Measurements from ENCODE around the gene DUOXA2. TPM values are rescaled to one million over a fixed set of nuclear protein-coding genes. Genes with fewer than 3 reads are reported as not detected.

The DUOXA2 gene
- polyA plus RNA-seq, 3 donors, result not detected

GRCh38 chr15:45116482-45117307, 2.6 kb downstream of the DUOXA2 start:
- no peak for DNase-seq (ENCODE audit: low read depth in 3 of 3, low spot score in 2 of 3)

- DNase-seq (ENCODE audit: low read depth in 3 of 3, low spot score in 2 of 3), result no peak
Observed at GRCh38 chr15:45117308-45118130, 3.4 kb downstream of the DUOXA2 start.

- DNase-seq (ENCODE audit: low read depth in 3 of 3, low spot score in 2 of 3), result peak; percentile 86 to 93 (median 88)
Observed at GRCh38 chr15:45118131-45118588, 4.0 kb downstream of the DUOXA2 start.

GRCh38 chr15:45118996-45119395, 4.9 kb downstream of the DUOXA2 start:
- DNase-seq (ENCODE audit: low read depth in 3 of 3, low spot score in 2 of 3), result no peak

- no peak for DNase-seq (ENCODE audit: low read depth in 3 of 3, low spot score in 2 of 3)
Observed at GRCh38 chr15:45120081-45120972, 6.2 kb downstream of the DUOXA2 start.

GRCh38 chr15:45121020-45121419, 6.9 kb downstream of the DUOXA2 start:
- DNase-seq (ENCODE audit: low read depth in 3 of 3, low spot score in 2 of 3), result no peak

- DNase-seq (ENCODE audit: low read depth in 3 of 3, low spot score in 2 of 3), result no peak
Observed at GRCh38 chr15:45121706-45122417, 7.7 kb downstream of the DUOXA2 start.

GRCh38 chr15:45122719-45123118, 8.6 kb downstream of the DUOXA2 start:
- no peak for DNase-seq (ENCODE audit: low read depth in 3 of 3, low spot score in 2 of 3)

GRCh38 chr15:45123397-45123796, 9.3 kb downstream of the DUOXA2 start:
- no peak for DNase-seq (ENCODE audit: low read depth in 3 of 3, low spot score in 2 of 3)

- DNase-seq (ENCODE audit: low read depth in 3 of 3, low spot score in 2 of 3), result no peak
Observed at GRCh38 chr15:45126535-45127158, 12.5 kb downstream of the DUOXA2 start.

GRCh38 chr15:45128971-45129639, 15.0 kb downstream of the DUOXA2 start:
- DNase-seq (ENCODE audit: low read depth in 3 of 3, low spot score in 2 of 3), result no peak

GRCh38 chr15:45129651-45130129, 15.6 kb downstream of the DUOXA2 start, which contains the start of the genes DUOX1 and DUOXA1:
Gene DUOX1, plus strand, starts transcription at chr15:45129994. Its CDS starts 1,973 bp downstream, at chr15:45131967.
Gene DUOXA1, minus strand, starts transcription at chr15:45129879. Its CDS starts 6,865 bp downstream, at chr15:45123014.
- DNase-seq (ENCODE audit: low read depth in 3 of 3, low spot score in 2 of 3), result no peak

GRCh38 chr15:45130291-45131000, 16.3 kb downstream of the DUOXA2 start:
- DNase-seq (ENCODE audit: low read depth in 3 of 3, low spot score in 2 of 3), result no peak

GRCh38 chr15:45131510-45131909, 17.4 kb downstream of the DUOXA2 start:
- no peak for DNase-seq (ENCODE audit: low read depth in 3 of 3, low spot score in 2 of 3)

GRCh38 chr15:45132844-45133560, 18.9 kb downstream of the DUOXA2 start:
- DNase-seq (ENCODE audit: low read depth in 3 of 3, low spot score in 2 of 3), result no peak

GRCh38 chr15:45133561-45133920, 19.4 kb downstream of the DUOXA2 start:
- no peak for DNase-seq (ENCODE audit: low read depth in 3 of 3, low spot score in 2 of 3)

GRCh38 chr15:45134046-45134445, 19.9 kb downstream of the DUOXA2 start:
- no peak for DNase-seq (ENCODE audit: low read depth in 3 of 3, low spot score in 2 of 3)
